Measurements from ENCODE around the gene RAB8B.

The RAB8B gene

GRCh38 chr15:63210151-63211091 lies 21.0 kb downstream of the RAB8B start:
- WGBS, result 18% methylated on average over 3 of the region's 5 CpGs
- Histone ChIP-seq H3K9ac (ENCODE audit: low read depth, low read length) (no peak overlapping the region), H3K4me1 (ENCODE audit: insufficient read depth, low read length) (peaks cover 19% of the 10 kb centered on the region), H3K9me3 (ENCODE audit: insufficient read depth, low read depth, low read length) (no peaks in the 10 kb centered on the region), H3K4me3 (ENCODE audit: low read length) (no peak overlapping the region), H3K36me3 (ENCODE audit: insufficient read depth, low read length) (no peaks in the 10 kb centered on the region), H3K27me3 (ENCODE audit: insufficient read depth, low read length) (no peaks in the 10 kb centered on the region), H3K27ac (ENCODE audit: low read depth, low read length) (peak overlapping the region; percentile 57)

- Histone ChIP-seq H3K4me1 (ENCODE audit: insufficient read depth, low read length) (peaks cover 19% of the 10 kb centered on the region), H3K9ac (ENCODE audit: low read depth, low read length) (no peak overlapping the region), H3K27ac (ENCODE audit: low read depth, low read length) (no peak overlapping the region; the same call in 1 of the 2 replicates), H3K4me3 (ENCODE audit: low read length) (no peak overlapping the region), H3K36me3 (ENCODE audit: insufficient read depth, low read length) (no peaks in the 10 kb centered on the region), H3K27me3 (ENCODE audit: insufficient read depth, low read length) (no peaks in the 10 kb centered on the region), H3K9me3 (ENCODE audit: insufficient read depth, low read depth, low read length) (no peaks in the 10 kb centered on the region)
- 74% methylated on average over 3 of the region's 3 CpGs for WGBS
Measured at GRCh38 chr15:63211092-63211490, 21.7 kb downstream of the RAB8B start.

- H3K36me3 ChIP-seq (ENCODE audit: insufficient read depth, low read length), result no peaks in the 10 kb centered on the region
- no peaks in the 10 kb centered on the region for H3K27me3 ChIP-seq (ENCODE audit: insufficient read depth, low read length)
- no peak overlapping the region for H3K9ac ChIP-seq (ENCODE audit: low read depth, low read length)
- H3K9me3 ChIP-seq (ENCODE audit: insufficient read depth, low read depth, low read length), result no peaks in the 10 kb centered on the region
- peaks cover 19% of the 10 kb centered on the region for H3K4me1 ChIP-seq (ENCODE audit: insufficient read depth, low read length)
- 92% methylated on average over 2 of the region's 2 CpGs for WGBS
- H3K27ac ChIP-seq (ENCODE audit: low read depth, low read length), result no peak overlapping the region
- no peak overlapping the region for H3K4me3 ChIP-seq (ENCODE audit: low read length)
Measured at GRCh38 chr15:63211549-63211948, 22.1 kb downstream of the RAB8B start.

- Histone ChIP-seq H3K36me3 (ENCODE audit: insufficient read depth, low read length) (no peaks in the 10 kb centered on the region), H3K27ac (ENCODE audit: low read depth, low read length) (no peak overlapping the region), H3K27me3 (ENCODE audit: insufficient read depth, low read length) (no peaks in the 10 kb centered on the region), H3K9ac (ENCODE audit: low read depth, low read length) (no peak overlapping the region), H3K4me1 (ENCODE audit: insufficient read depth, low read length) (peaks cover 19% of the 10 kb centered on the region), H3K4me3 (ENCODE audit: low read length) (no peak overlapping the region), H3K9me3 (ENCODE audit: insufficient read depth, low read depth, low read length) (no peaks in the 10 kb centered on the region)
- WGBS, result 95% methylated on average over 9 of the region's 10 CpGs
Measured at GRCh38 chr15:63212050-63213004, 22.9 kb downstream of the RAB8B start.

- H3K9me3 ChIP-seq (ENCODE audit: insufficient read depth, low read depth, low read length), result no peaks in the 10 kb centered on the region
- no peak overlapping the region for H3K27ac ChIP-seq (ENCODE audit: low read depth, low read length)
- H3K27me3 ChIP-seq (ENCODE audit: insufficient read depth, low read length), result no peaks in the 10 kb centered on the region
- H3K9ac ChIP-seq (ENCODE audit: low read depth, low read length), result no peak overlapping the region
- peaks cover 14% of the 10 kb centered on the region; the same call in 1 of the 2 replicates for H3K4me1 ChIP-seq (ENCODE audit: insufficient read depth, low read length)
- 93% methylated on average over 5 of the region's 5 CpGs for WGBS
- no peaks in the 10 kb centered on the region for H3K36me3 ChIP-seq (ENCODE audit: insufficient read depth, low read length)
- H3K4me3 ChIP-seq (ENCODE audit: low read length), result no peak overlapping the region
Measured at GRCh38 chr15:63218100-63218808, 28.8 kb downstream of the RAB8B start.

- H3K4me3 ChIP-seq (ENCODE audit: low read length), result no peak overlapping the region
- WGBS, result 96% methylated on average over 3 of the region's 3 CpGs
- H3K27me3 ChIP-seq (ENCODE audit: insufficient read depth, low read length), result no peaks in the 10 kb centered on the region
- H3K36me3 ChIP-seq (ENCODE audit: insufficient read depth, low read length), result no peaks in the 10 kb centered on the region
- H3K9ac ChIP-seq (ENCODE audit: low read depth, low read length), result no peak overlapping the region
- H3K4me1 ChIP-seq (ENCODE audit: insufficient read depth, low read length), result peaks cover 14% of the 10 kb centered on the region; the same call in 1 of the 2 replicates
- no peaks in the 10 kb centered on the region for H3K9me3 ChIP-seq (ENCODE audit: insufficient read depth, low read depth, low read length)
- no peak overlapping the region for H3K27ac ChIP-seq (ENCODE audit: low read depth, low read length)
Measured at GRCh38 chr15:63219196-63219710, 29.8 kb downstream of the RAB8B start.

- WGBS, result 93% methylated on average over 3 of the region's 3 CpGs
- H3K4me1 ChIP-seq (ENCODE audit: insufficient read depth, low read length), result peaks cover 14% of the 10 kb centered on the region; the same call in 1 of the 2 replicates
- H3K9me3 ChIP-seq (ENCODE audit: insufficient read depth, low read depth, low read length), result no peaks in the 10 kb centered on the region
- H3K27me3 ChIP-seq (ENCODE audit: insufficient read depth, low read length), result no peaks in the 10 kb centered on the region
- H3K4me3 ChIP-seq (ENCODE audit: low read length), result no peak overlapping the region
- H3K36me3 ChIP-seq (ENCODE audit: insufficient read depth, low read length), result no peaks in the 10 kb centered on the region
- no peak overlapping the region for H3K9ac ChIP-seq (ENCODE audit: low read depth, low read length)
- no peak overlapping the region for H3K27ac ChIP-seq (ENCODE audit: low read depth, low read length)
Measured at GRCh38 chr15:63221346-63221745, 31.9 kb downstream of the RAB8B start.

GRCh38 chr15:63223463-63223862 lies 34.1 kb downstream of the RAB8B start:
- Histone ChIP-seq H3K36me3 (ENCODE audit: insufficient read depth, low read length) (no peaks in the 10 kb centered on the region), H3K4me1 (ENCODE audit: insufficient read depth, low read length) (peaks cover 12% of the 10 kb centered on the region; the same call in 1 of the 2 replicates), H3K4me3 (ENCODE audit: low read length) (no peak overlapping the region), H3K27ac (ENCODE audit: low read depth, low read length) (no peak overlapping the region), H3K9me3 (ENCODE audit: insufficient read depth, low read depth, low read length) (no peaks in the 10 kb centered on the region), H3K9ac (ENCODE audit: low read depth, low read length) (no peak overlapping the region), H3K27me3 (ENCODE audit: insufficient read depth, low read length) (no peaks in the 10 kb centered on the region)
- WGBS, result 85% methylated on average over 5 of the region's 6 CpGs

GRCh38 chr15:63225381-63225780 lies 36.0 kb downstream of the RAB8B start:
- Histone ChIP-seq H3K4me1 (ENCODE audit: insufficient read depth, low read length) (peaks cover 9% of the 10 kb centered on the region; the same call in 1 of the 2 replicates), H3K9ac (ENCODE audit: low read depth, low read length) (no peak overlapping the region), H3K9me3 (ENCODE audit: insufficient read depth, low read depth, low read length) (no peaks in the 10 kb centered on the region), H3K4me3 (ENCODE audit: low read length) (no peak overlapping the region), H3K36me3 (ENCODE audit: insufficient read depth, low read length) (no peaks in the 10 kb centered on the region), H3K27ac (ENCODE audit: low read depth, low read length) (no peak overlapping the region), H3K27me3 (ENCODE audit: insufficient read depth, low read length) (no peaks in the 10 kb centered on the region)
- WGBS, result 94% methylated on average over 3 of the region's 3 CpGs

GRCh38 chr15:63226155-63226883 lies 36.9 kb downstream of the RAB8B start:
- 93% methylated on average over 6 of the region's 6 CpGs for WGBS
- Histone ChIP-seq H3K9ac (ENCODE audit: low read depth, low read length) (no peak overlapping the region), H3K4me3 (ENCODE audit: low read length) (no peak overlapping the region), H3K27ac (ENCODE audit: low read depth, low read length) (no peak overlapping the region), H3K27me3 (ENCODE audit: insufficient read depth, low read length) (no peaks in the 10 kb centered on the region), H3K36me3 (ENCODE audit: insufficient read depth, low read length) (no peaks in the 10 kb centered on the region), H3K9me3 (ENCODE audit: insufficient read depth, low read depth, low read length) (no peaks in the 10 kb centered on the region), H3K4me1 (ENCODE audit: insufficient read depth, low read length) (peaks cover 9% of the 10 kb centered on the region; the same call in 1 of the 2 replicates)
